ENCODE data around the gene DHDH. TPM values are rescaled to one million over a fixed set of nuclear protein-coding genes. Genes with fewer than 3 reads are reported as not detected.
A peak's percentile ranks its signal among the peaks of the same experiment; 100 is the strongest.
"Not testable (repeated sequence)": the region's sequence is repeated elsewhere in the genome, so short reads cannot be mapped to it uniquely, and the experiment has no call there.

Gene DHDH
- total and polyA plus RNA-seq, 2 of the 13 experiments (the other 11 are each of a cell fraction or from before 2014, with no cell fraction given), result 0.13 to 0.91 TPM

DNA sequence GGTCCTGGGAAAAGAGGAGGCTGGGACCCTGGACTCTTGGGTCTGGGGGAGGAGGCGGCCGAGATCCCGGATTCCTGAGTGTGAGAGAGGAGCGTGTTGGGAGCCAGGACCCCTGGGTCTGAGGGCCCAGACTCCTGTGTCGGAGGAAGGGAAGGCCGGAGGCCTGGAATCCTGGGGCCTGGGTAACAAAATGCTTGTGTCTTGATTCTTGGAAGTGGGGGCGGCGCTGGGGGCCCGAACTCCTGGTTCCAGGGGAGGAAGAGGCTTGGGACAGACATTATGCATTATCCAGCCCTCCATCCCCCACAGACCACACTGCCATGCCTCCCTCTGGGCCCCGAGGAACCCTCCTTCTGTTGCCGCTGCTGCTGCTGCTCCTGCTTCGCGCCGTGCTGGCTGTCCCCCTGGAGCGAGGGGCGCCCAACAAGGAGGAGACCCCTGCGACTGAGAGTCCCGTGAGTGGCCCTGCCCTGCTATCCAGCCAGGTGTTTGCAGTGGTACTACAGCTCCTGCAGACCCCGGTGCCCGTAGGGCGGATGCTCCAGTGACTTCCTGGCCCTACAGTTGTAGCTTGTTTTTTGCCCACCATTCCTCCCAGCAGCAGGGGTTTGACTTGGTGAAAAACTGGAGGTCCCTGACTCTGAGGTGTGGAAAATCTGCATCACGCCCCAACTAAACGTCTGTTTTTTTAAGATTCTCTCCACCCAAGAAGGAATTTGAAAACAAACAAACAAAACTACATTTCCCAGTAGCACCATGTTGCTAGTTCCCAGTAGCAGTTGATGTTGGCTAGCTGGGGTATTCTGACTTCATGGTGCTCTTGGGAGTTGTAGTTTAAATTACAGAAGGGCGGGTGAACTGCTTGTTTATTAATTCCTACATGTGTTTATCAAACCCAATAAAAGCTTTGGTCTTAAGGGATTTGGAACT is 32.8 kb upstream of the DHDH start (continued):
- TF ChIP-seq, protein P1, sequence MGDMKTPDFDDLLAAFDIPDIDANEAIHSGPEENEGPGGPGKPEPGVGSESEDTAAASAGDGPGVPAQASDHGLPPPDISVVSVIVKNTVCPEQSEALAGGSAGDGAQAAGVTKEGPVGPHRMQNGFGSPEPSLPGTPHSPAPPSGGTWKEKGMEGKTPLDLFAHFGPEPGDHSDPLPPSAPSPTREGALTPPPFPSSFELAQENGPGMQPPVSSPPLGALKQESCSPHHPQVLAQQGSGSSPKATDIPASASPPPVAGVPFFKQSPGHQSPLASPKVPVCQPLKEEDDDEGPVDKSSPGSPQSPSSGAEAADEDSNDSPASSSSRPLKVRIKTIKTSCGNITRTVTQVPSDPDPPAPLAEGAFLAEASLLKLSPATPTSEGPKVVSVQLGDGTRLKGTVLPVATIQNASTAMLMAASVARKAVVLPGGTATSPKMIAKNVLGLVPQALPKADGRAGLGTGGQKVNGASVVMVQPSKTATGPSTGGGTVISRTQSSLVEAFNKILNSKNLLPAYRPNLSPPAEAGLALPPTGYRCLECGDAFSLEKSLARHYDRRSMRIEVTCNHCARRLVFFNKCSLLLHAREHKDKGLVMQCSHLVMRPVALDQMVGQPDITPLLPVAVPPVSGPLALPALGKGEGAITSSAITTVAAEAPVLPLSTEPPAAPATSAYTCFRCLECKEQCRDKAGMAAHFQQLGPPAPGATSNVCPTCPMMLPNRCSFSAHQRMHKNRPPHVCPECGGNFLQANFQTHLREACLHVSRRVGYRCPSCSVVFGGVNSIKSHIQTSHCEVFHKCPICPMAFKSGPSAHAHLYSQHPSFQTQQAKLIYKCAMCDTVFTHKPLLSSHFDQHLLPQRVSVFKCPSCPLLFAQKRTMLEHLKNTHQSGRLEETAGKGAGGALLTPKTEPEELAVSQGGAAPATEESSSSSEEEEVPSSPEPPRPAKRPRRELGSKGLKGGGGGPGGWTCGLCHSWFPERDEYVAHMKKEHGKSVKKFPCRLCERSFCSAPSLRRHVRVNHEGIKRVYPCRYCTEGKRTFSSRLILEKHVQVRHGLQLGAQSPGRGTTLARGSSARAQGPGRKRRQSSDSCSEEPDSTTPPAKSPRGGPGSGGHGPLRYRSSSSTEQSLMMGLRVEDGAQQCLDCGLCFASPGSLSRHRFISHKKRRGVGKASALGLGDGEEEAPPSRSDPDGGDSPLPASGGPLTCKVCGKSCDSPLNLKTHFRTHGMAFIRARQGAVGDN (CRISPR knock-in tag; IDR thresholded peaks at IDR 0.05), result peak; percentile 10; the same call in 1 of the 2 replicates
- TF ChIP-seq RXRA (CRISPR knock-in tag; IDR thresholded peaks at IDR 0.05) (peak; percentile 4; the same call in 1 of the 2 replicates), FOXK1 (CRISPR knock-in tag; IDR thresholded peaks at IDR 0.05; ENCODE audit: borderline replicate concordance, low read depth) (peak; percentile 45; the same call in 1 of the 2 replicates), GABPB1 (CRISPR knock-in tag; IDR thresholded peaks at IDR 0.05) (peak; percentile 69; the same call in 1 of the 2 replicates), MZF1 (CRISPR knock-in tag; IDR thresholded peaks at IDR 0.05; ENCODE audit: borderline replicate concordance) (0 out of 2 replicates have a peak, but pooled peaks have one; percentile 33), NR2C2 (CRISPR knock-in tag; IDR thresholded peaks at IDR 0.05; ENCODE audit: borderline replicate concordance) (peak; percentile 78), RBFOX2 (IDR thresholded peaks at IDR 0.05; ENCODE audit: low read depth, low read length) (peak; percentile 55), NRL (CRISPR knock-in tag; IDR thresholded peaks at IDR 0.05; ENCODE audit: borderline replicate concordance) (peak; percentile 1; the same call in 1 of the 2 replicates), ZFP82 (CRISPR knock-in tag; IDR thresholded peaks at IDR 0.05; ENCODE audit: borderline replicate concordance) (no peak), HCFC1 (IDR thresholded peaks at IDR 0.05; ENCODE audit: low read depth, low read length) (peak; percentile 70)
- TF ChIP-seq, protein P2, sequence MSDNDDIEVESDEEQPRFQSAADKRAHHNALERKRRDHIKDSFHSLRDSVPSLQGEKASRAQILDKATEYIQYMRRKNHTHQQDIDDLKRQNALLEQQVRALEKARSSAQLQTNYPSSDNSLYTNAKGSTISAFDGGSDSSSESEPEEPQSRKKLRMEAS (IDR thresholded peaks at IDR 0.05), result peak; percentile 3; the same call in 1 of the 2 replicates

DNA sequence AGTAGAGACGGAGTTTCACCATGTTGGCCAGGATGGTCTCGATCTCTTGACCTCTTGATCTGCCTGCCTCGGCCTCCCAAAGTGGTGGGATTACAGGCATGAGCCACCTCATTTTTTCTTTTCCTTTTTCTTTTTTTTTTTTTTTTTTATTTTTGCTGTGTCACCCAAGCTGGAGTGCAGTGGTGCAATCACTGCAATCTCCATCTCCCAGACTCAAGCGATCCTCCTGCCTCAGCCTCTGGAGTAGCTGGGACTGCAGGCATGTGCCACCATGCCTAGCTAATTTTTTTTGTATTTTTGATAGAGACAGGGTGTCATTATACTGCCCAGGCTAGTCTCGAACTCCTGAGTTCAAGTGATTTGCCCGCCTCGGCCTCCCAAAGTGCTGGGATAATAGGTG is 31.2 kb upstream of the DHDH start:
- BruUV-seq (replicated peaks); H3K4me3 ChIP-seq (replicated peaks in 1 of 3; ENCODE audit: insufficient read depth in 1 of 3, low read depth in 2 of 3, low read length in 3 of 3); H3K9ac ChIP-seq (ENCODE audit: insufficient read depth, low read depth, low read length); H3K27ac ChIP-seq (ENCODE audit: extremely low read length, insufficient read depth, low read length); in situ Hi-C loops (cut with HindIII; ENCODE audit: extremely low pct_ligation_motif_present, low pct_unique_long_range_greater_than_20kb); POLR2A ChIA-PET; H4K20me1 ChIP-seq (ENCODE audit: insufficient read depth, low read length); CTCF ChIA-PET (ENCODE audit: low intra/inter-chr PET ratio, low total read pairs); DNase-seq (ENCODE audit: low spot score); H3K27me3 ChIP-seq (ENCODE audit: control insufficient read depth in 1 of 2, insufficient read depth in 2 of 2, low read length in 2 of 2); H3K4me2 ChIP-seq (ENCODE audit: low read depth, low read length); H2AFZ ChIP-seq (ENCODE audit: low read length); intact Hi-C loops (cut with micrococcal nuclease; ENCODE audit: unreplicated experiment); FAIRE-seq; H3K9me3 ChIP-seq (ENCODE audit: low read length); ATAC-seq: not testable (repeated sequence)
- Histone ChIP-seq H3K79me2 (ENCODE audit: insufficient read depth, low read length) (peaks cover 14% of the 10 kb centered on the region), H3K4me1 (ENCODE audit: insufficient read depth, low read length) (peaks cover 32% of the 10 kb centered on the region), H3K36me3 (replicated peaks in 1 of 2; ENCODE audit: control insufficient read depth in 1 of 2, insufficient read depth in 2 of 2, low read length in 2 of 2) (peaks cover 3 to 11% of the 10 kb centered on the region in 2 experiments; a peak in 4 of 5 replicates)
- 97% methylated on average over 7 of the region's 7 CpGs for WGBS (ENCODE audit: low lambda C conversion rate)

DNA sequence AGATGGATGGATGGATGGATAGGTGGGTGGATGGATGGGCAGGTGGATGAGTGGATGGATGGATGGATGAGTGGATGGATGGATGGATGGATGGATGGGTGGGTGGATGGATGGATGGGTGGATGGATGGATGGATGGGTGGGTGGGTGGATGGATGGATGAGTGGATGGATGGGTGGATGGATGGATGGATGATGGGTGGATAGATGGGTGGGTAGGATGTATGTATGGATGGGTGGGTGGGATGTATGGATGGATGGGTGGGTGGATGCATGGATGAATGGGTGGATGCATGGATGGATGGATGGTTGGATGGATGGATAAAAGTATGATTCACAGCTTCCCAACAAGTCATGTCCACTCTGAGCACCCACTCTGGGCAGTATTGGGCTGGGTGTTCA is 29.7 kb upstream of the DHDH start:
- Histone ChIP-seq H3K79me2 (ENCODE audit: insufficient read depth, low read length) (peaks cover 14% of the 10 kb centered on the region), H3K4me1 (ENCODE audit: insufficient read depth, low read length) (peaks cover 44% of the 10 kb centered on the region), H3K36me3 (replicated peaks in 1 of 2; ENCODE audit: control insufficient read depth in 1 of 2, insufficient read depth in 2 of 2, low read length in 2 of 2) (peaks cover 3 to 16% of the 10 kb centered on the region in 2 experiments; a peak in 4 of 5 replicates)
- intact Hi-C loops (cut with micrococcal nuclease; ENCODE audit: unreplicated experiment); DNase-seq (ENCODE audit: low spot score); H3K27me3 ChIP-seq (ENCODE audit: control insufficient read depth in 1 of 2, insufficient read depth in 2 of 2, low read length in 2 of 2); CTCF ChIA-PET (ENCODE audit: low intra/inter-chr PET ratio, low total read pairs); in situ Hi-C loops (cut with HindIII; ENCODE audit: extremely low pct_ligation_motif_present, low pct_unique_long_range_greater_than_20kb); H3K9me3 ChIP-seq (ENCODE audit: low read length); H3K27ac ChIP-seq (ENCODE audit: extremely low read length, insufficient read depth, low read length); ATAC-seq; FAIRE-seq; H3K9ac ChIP-seq (ENCODE audit: insufficient read depth, low read depth, low read length); H4K20me1 ChIP-seq (ENCODE audit: insufficient read depth, low read length); H3K4me2 ChIP-seq (ENCODE audit: low read depth, low read length); H3K4me3 ChIP-seq (replicated peaks in 1 of 3; ENCODE audit: insufficient read depth in 1 of 3, low read depth in 2 of 3, low read length in 3 of 3); H2AFZ ChIP-seq (ENCODE audit: low read length); POLR2A ChIA-PET; BruUV-seq (replicated peaks): not testable (repeated sequence)
